Endodermal cell (in vitro differentiated cells): ENCODE data around the gene OTUD7B. TPM values are rescaled to one million over a fixed set of nuclear protein-coding genes. Genes with fewer than 3 reads are reported as not detected.
"Not testable (repeated sequence)": the region's sequence is repeated elsewhere in the genome, so short reads cannot be mapped to it uniquely, and the experiment has no call there.

ENCODE experiments used
- DNase-seq: peaks from one replicate; pipeline ENCODE4 v3.0.0-alpha.2; 2017
- H3K27ac ChIP-seq: 2 replicates; pipeline ENCODE4 v1.5.1; 2013; ENCODE audit warnings: mild to moderate bottlenecking, low read depth, low read length, moderate library complexity
- H3K27me3 ChIP-seq: 2 replicates; pipeline ENCODE4 v1.6.1; 2013; ENCODE audit warnings: mild to moderate bottlenecking, low read length, moderate library complexity; ENCODE audit not compliant: insufficient read depth, control insufficient read depth, poor library complexity, severe bottlenecking
- H3K36me3 ChIP-seq: 2 replicates; pipeline ENCODE4 v1.7.0; 2013; ENCODE audit warnings: mild to moderate bottlenecking, low read length, moderate library complexity; ENCODE audit not compliant: control insufficient read depth, insufficient read depth
- H3K4me1 ChIP-seq: one replicate; pipeline ENCODE4 v1.7.0; 2013; ENCODE audit warnings: low read length; ENCODE audit not compliant: control insufficient read depth, insufficient read depth
- H3K4me3 ChIP-seq: 2 replicates; pipeline ENCODE4 v1.5.1; 2013; ENCODE audit warnings: mild to moderate bottlenecking, low read length, moderate library complexity
- H3K9ac ChIP-seq: 2 replicates; pipeline ENCODE4 v1.6.1; 2013; ENCODE audit warnings: mild to moderate bottlenecking, low read length, moderate library complexity; ENCODE audit not compliant: poor library complexity, severe bottlenecking; ENCODE audit errors: extremely low read depth
- H3K9me3 ChIP-seq: 2 replicates; pipeline ENCODE4 v1.6.1; 2013; ENCODE audit warnings: mild to moderate bottlenecking, low read length, moderate library complexity; ENCODE audit not compliant: control insufficient read depth
- H3K27ac Mint-ChIP-seq: 2 replicates; pipeline ENCODE4 v1.8.0; 2020; ENCODE audit warnings: mixed read lengths
- H3K27me3 Mint-ChIP-seq: 2 replicates; pipeline ENCODE4 v1.8.0; 2021; ENCODE audit warnings: mild to moderate bottlenecking, mixed read lengths; ENCODE audit not compliant: insufficient read depth
- H3K36me3 Mint-ChIP-seq: 2 replicates; pipeline ENCODE4 v1.8.0; 2020; ENCODE audit warnings: low read depth, mixed read lengths
- H3K4me1 Mint-ChIP-seq: 2 replicates; pipeline ENCODE4 v1.8.0; 2020; ENCODE audit warnings: mixed read lengths
- H3K4me3 Mint-ChIP-seq: 2 replicates; pipeline ENCODE4 v1.8.0; 2020; ENCODE audit warnings: mild to moderate bottlenecking, moderate library complexity, mixed read lengths
- H3K9me3 Mint-ChIP-seq: 2 replicates; pipeline ENCODE4 v1.8.0; 2020; ENCODE audit warnings: mild to moderate bottlenecking, mixed read lengths
- CTCF ChIP-seq: fragments of 200-600 bp; sonication (generic); conservative IDR thresholded peaks from 2 replicates; pipeline ENCODE4 v1.5.0; 2021; ENCODE audit warnings: antibody characterized with exemption, mild to moderate bottlenecking
- WGBS, 2 experiments: methylation state at CpG; one replicate each; pipeline versions ENCODE4 v1.1.5 to v1.1.7; 2013; ENCODE audit warnings: missing lambda C conversion rate in 2 of 2, mixed read lengths in 1 of 2; ENCODE audit not compliant: insufficient coverage in 1 of 2, insufficient read length in 1 of 2; 5-methylcytosine and 5-hydroxymethylcytosine counted together
- long read RNA-seq, 4 experiments: library from polyadenylated mRNA in 2 of 4; library from RNA in 1 of 4; library from capped mRNA in 1 of 4; stranded (forward) in 3 of 4; unstranded in 1 of 4; transcript quantifications; one replicate each; pipeline ENCODE4 v2.0.0, GENCODE V29; 2020 to 2021; ENCODE audit warnings: inconsistent platforms in 1 of 4
- polyA plus RNA-seq, 2 experiments: library from polyadenylated mRNA; stranded (reverse); fragments of 50-300 nt; gene quantifications; one replicate each; pipeline ENCODE4 v1.2.3, GENCODE V29; 2013
- total RNA-seq, 2 donors: library from RNA; stranded (reverse); fragmentation: NEBNext Ultra II Directional in 1 of 2; extraction: Animal tissue kit (Norgen Biotek cat#: 25700) in 1 of 2; gene quantifications; 2 replicates in 1 of 2; 3 replicates in 1 of 2; pipeline ENCODE4 v1.2.1, GENCODE V29; 2021

Gene OTUD7B
- 10 to 100 TPM; 26.6 to 31.1 TPM for total RNA-seq
- 8.6 TPM for polyA plus RNA-seq (2013, experiment 1 of 2)
- 8.3 TPM for polyA plus RNA-seq (2013, experiment 2 of 2)
- long read RNA-seq, experiment 1, partial matches to known transcripts, result 0 of 6 reads
- long read RNA-seq, experiment 1, other reads (novel, unspliced or antisense), result 6 of 6 reads
- long read RNA-seq, experiment 2, full-length matches to known transcripts, result 6 of 32 reads
- long read RNA-seq, experiment 2, partial matches to known transcripts, result 2 of 32 reads
- long read RNA-seq, experiment 2, other reads (novel, unspliced or antisense), result 24 of 32 reads
- long read RNA-seq, experiment 3, full-length matches to known transcripts, result 1 of 5 reads
- long read RNA-seq, experiment 3, partial matches to known transcripts, result 0 of 5 reads
- long read RNA-seq, experiment 3, other reads (novel, unspliced or antisense), result 4 of 5 reads
- long read RNA-seq, experiment 4, partial matches to known transcripts, result 0 of 1 reads
- long read RNA-seq, experiment 4, other reads (novel, unspliced or antisense), result 1 of 1 reads

GRCh38 chr1:150010393-150011115, at the start of gene OTUD7B:
TSS of gene OTUD7B (minus strand) at chr1:150010726. CDS start at chr1:149977510, 33,216 bp downstream.
- peaks cover 27% of the 10 kb centered on the region for H3K4me1 Mint-ChIP-seq
- 0% methylated on average over 12 to 59 of the region's 59 CpGs for WGBS, 2 experiments

GRCh38 chr1:150060260-150060659, 49.7 kb upstream of the OTUD7B start:
- H3K4me1 Mint-ChIP-seq, result no peaks in the 10 kb centered on the region
- H3K36me3 Mint-ChIP-seq, result no peaks in the 10 kb centered on the region
- no peak overlapping the region for H3K27ac Mint-ChIP-seq
- H3K9ac ChIP-seq, result no peak overlapping the region
- WGBS, 2 experiments, result 88 to 100% methylated on average over 2 to 4 of the region's 4 CpGs
- no peak overlapping the region for H3K4me3 ChIP-seq
- no peaks in the 10 kb centered on the region for H3K4me1 ChIP-seq
- no peaks in the 10 kb centered on the region for H3K9me3 Mint-ChIP-seq
- no peak overlapping the region for H3K27ac ChIP-seq
- no peaks in the 10 kb centered on the region for H3K9me3 ChIP-seq
- H3K27me3 Mint-ChIP-seq, result no peaks in the 10 kb centered on the region
- H3K36me3 ChIP-seq, result no peaks in the 10 kb centered on the region
- H3K27me3 ChIP-seq, result no peaks in the 10 kb centered on the region
- no peak overlapping the region for H3K4me3 Mint-ChIP-seq
- no peak for TF ChIP-seq CTCF
- DNase-seq, result no peak

More at GRCh38 chr1:150010393-150011115, at the start of gene OTUD7B:
- Histone ChIP-seq H3K9ac (peak within 1 kb of the TSS; percentile 78), H3K27ac (peak within 1 kb of the TSS; percentile 85), H3K36me3 (peaks cover 3% of the 10 kb centered on the region), H3K4me1 (peaks cover 10% of the 10 kb centered on the region), H3K9me3 (no peaks in the 10 kb centered on the region), H3K27me3 (no peaks in the 10 kb centered on the region), H3K4me3 (peak within 1 kb of the TSS; percentile 97)
- Mint-ChIP-seq H3K27me3 (no peaks in the 10 kb centered on the region), H3K9me3 (no peaks in the 10 kb centered on the region), H3K4me3 (peak within 1 kb of the TSS; percentile 96), H3K36me3 (peaks cover 14% of the 10 kb centered on the region), H3K27ac (peak within 1 kb of the TSS; percentile 98)
- TF ChIP-seq CTCF, result no peak
- peak; percentile 94 for DNase-seq

- DNase-seq, result no peak
- no peaks in the 10 kb centered on the region for H3K4me1 Mint-ChIP-seq
- H3K27ac Mint-ChIP-seq, result no peak overlapping the region
- whole genome bisulfite sequencing, 2 experiments, result 97 to 100% methylated on average over 1 of the region's 1 CpG
- TF ChIP-seq CTCF, result no peak
- Histone ChIP-seq H3K27ac (no peak overlapping the region), H3K36me3 (no peaks in the 10 kb centered on the region), H3K27me3 (no peaks in the 10 kb centered on the region), H3K4me1 (no peaks in the 10 kb centered on the region), H3K9me3 (no peaks in the 10 kb centered on the region), H3K9ac (no peak overlapping the region), H3K4me3 (no peak overlapping the region)
- H3K4me3 Mint-ChIP-seq, result no peak overlapping the region
- H3K36me3 Mint-ChIP-seq, result no peaks in the 10 kb centered on the region
- H3K27me3 Mint-ChIP-seq, result no peaks in the 10 kb centered on the region
- H3K9me3 Mint-ChIP-seq, result no peaks in the 10 kb centered on the region
These were observed 45.9 kb upstream of the OTUD7B start for GRCh38 chr1:150056407-150056806.

GRCh38 chr1:150055507-150055906, 45.0 kb upstream of the OTUD7B start:
- H3K9me3 Mint-ChIP-seq, H3K27ac Mint-ChIP-seq, H3K4me3 ChIP-seq, H3K36me3 ChIP-seq, H3K9ac ChIP-seq, H3K27ac ChIP-seq, H3K4me1 Mint-ChIP-seq, DNase-seq, H3K36me3 Mint-ChIP-seq, H3K9me3 ChIP-seq, H3K27me3 ChIP-seq, H3K4me3 Mint-ChIP-seq, H3K27me3 Mint-ChIP-seq, H3K4me1 ChIP-seq: not testable (repeated sequence)
- WGBS, 2 experiments, result 90 to 97% methylated on average over 4 of the region's 4 CpGs
